ENCODE data around the gene ZNF280C.

ZNF280C gene

GRCh38 chrX:130268449-130269170, at the start of gene ZNF280C:
TSS of gene ZNF280C (minus strand) at chrX:130268899. CDS start at chrX:130260449, 8,450 bp downstream.
- no peaks in the 10 kb centered on the region for H3K9me3 Mint-ChIP-seq
- peak within 1 kb of the TSS; percentile 80 for H3K4me3 Mint-ChIP-seq
- peak within 1 kb of the TSS; percentile 73 for H3K27ac Mint-ChIP-seq
- ATAC-seq: peak; percentile 99
- no peaks in the 10 kb centered on the region for H3K27me3 Mint-ChIP-seq
- no peaks in the 10 kb centered on the region for H3K36me3 Mint-ChIP-seq
- peaks cover 9% of the 10 kb centered on the region for H3K4me1 Mint-ChIP-seq

- H3K27me3 Mint-ChIP-seq: no peaks in the 10 kb centered on the region
- no peak overlapping the region for H3K27ac Mint-ChIP-seq
- no peaks in the 10 kb centered on the region for H3K36me3 Mint-ChIP-seq
- H3K4me3 Mint-ChIP-seq: no peak overlapping the region
- H3K4me1 Mint-ChIP-seq: no peaks in the 10 kb centered on the region
- no peak for ATAC-seq
- H3K9me3 Mint-ChIP-seq: peaks cover 2% of the 10 kb centered on the region
These were observed 36.1 kb upstream of the ZNF280C start for GRCh38 chrX:130304587-130305368.

- no peak overlapping the region for H3K27ac Mint-ChIP-seq
- no peaks in the 10 kb centered on the region for H3K4me1 Mint-ChIP-seq
- no peak for ATAC-seq
- H3K4me3 Mint-ChIP-seq: no peak overlapping the region
- H3K36me3 Mint-ChIP-seq: no peaks in the 10 kb centered on the region
- H3K9me3 Mint-ChIP-seq: peaks cover 2% of the 10 kb centered on the region
- no peaks in the 10 kb centered on the region for H3K27me3 Mint-ChIP-seq
These were observed 33.3 kb upstream of the ZNF280C start for GRCh38 chrX:130301977-130302376.

GRCh38 chrX:130301405-130301804, 32.7 kb upstream of the ZNF280C start:
- H3K27ac Mint-ChIP-seq: no peak overlapping the region
- ATAC-seq: no peak
- H3K4me3 Mint-ChIP-seq: no peak overlapping the region
- no peaks in the 10 kb centered on the region for H3K36me3 Mint-ChIP-seq
- H3K4me1 Mint-ChIP-seq: no peaks in the 10 kb centered on the region
- peaks cover 2% of the 10 kb centered on the region for H3K9me3 Mint-ChIP-seq
- H3K27me3 Mint-ChIP-seq: no peaks in the 10 kb centered on the region

GRCh38 chrX:130300010-130300282, 31.2 kb upstream of the ZNF280C start:
- H3K27ac Mint-ChIP-seq: no peak overlapping the region
- H3K9me3 Mint-ChIP-seq: peaks cover 2% of the 10 kb centered on the region

GRCh38 chrX:130299279-130300009, 30.7 kb upstream of the ZNF280C start:
- ATAC-seq: no peak
- Mint-ChIP-seq H3K9me3 (peaks cover 2% of the 10 kb centered on the region), H3K4me1 (no peaks in the 10 kb centered on the region), H3K36me3 (no peaks in the 10 kb centered on the region), H3K4me3 (no peak overlapping the region), H3K27ac (no peak overlapping the region), H3K27me3 (no peaks in the 10 kb centered on the region)

More at GRCh38 chrX:130300010-130300282, 31.2 kb upstream of the ZNF280C start:
- ATAC-seq: no peak
- H3K36me3 Mint-ChIP-seq: no peaks in the 10 kb centered on the region
- H3K27me3 Mint-ChIP-seq: no peaks in the 10 kb centered on the region
- H3K4me1 Mint-ChIP-seq: no peaks in the 10 kb centered on the region
- H3K4me3 Mint-ChIP-seq: no peak overlapping the region

GRCh38 chrX:130296743-130297142, 28.0 kb upstream of the ZNF280C start:
- no peaks in the 10 kb centered on the region for H3K36me3 Mint-ChIP-seq
- H3K27ac Mint-ChIP-seq: no peak overlapping the region

GRCh38 chrX:130296297-130296678, 27.6 kb upstream of the ZNF280C start:
- H3K4me3 Mint-ChIP-seq: no peak overlapping the region
- H3K4me1 Mint-ChIP-seq: no peaks in the 10 kb centered on the region
- no peaks in the 10 kb centered on the region for H3K27me3 Mint-ChIP-seq
- no peak overlapping the region for H3K27ac Mint-ChIP-seq
- ATAC-seq: no peak
- H3K9me3 Mint-ChIP-seq: no peaks in the 10 kb centered on the region
- H3K36me3 Mint-ChIP-seq: no peaks in the 10 kb centered on the region

More at GRCh38 chrX:130296743-130297142, 28.0 kb upstream of the ZNF280C start:
- Mint-ChIP-seq H3K4me1 (no peaks in the 10 kb centered on the region), H3K27me3 (no peaks in the 10 kb centered on the region), H3K4me3 (no peak overlapping the region), H3K9me3 (peaks cover 2% of the 10 kb centered on the region)
- no peak for ATAC-seq

GRCh38 chrX:130295519-130296296, 27.0 kb upstream of the ZNF280C start:
- no peaks in the 10 kb centered on the region for H3K9me3 Mint-ChIP-seq
- H3K27me3 Mint-ChIP-seq: no peaks in the 10 kb centered on the region
- H3K4me3 Mint-ChIP-seq: no peak overlapping the region
- no peak for ATAC-seq
- H3K4me1 Mint-ChIP-seq: no peaks in the 10 kb centered on the region
- H3K27ac Mint-ChIP-seq: no peak overlapping the region
- no peaks in the 10 kb centered on the region for H3K36me3 Mint-ChIP-seq

GRCh38 chrX:130287071-130287770, 18.5 kb upstream of the ZNF280C start:
- no peak for ATAC-seq
- H3K27ac Mint-ChIP-seq: no peak overlapping the region

GRCh38 chrX:130285710-130286109, 17.0 kb upstream of the ZNF280C start:
- H3K36me3 Mint-ChIP-seq: peaks cover 2% of the 10 kb centered on the region
- peaks cover 11% of the 10 kb centered on the region for H3K27me3 Mint-ChIP-seq
- H3K27ac Mint-ChIP-seq: no peak overlapping the region
- no peaks in the 10 kb centered on the region for H3K9me3 Mint-ChIP-seq
- no peaks in the 10 kb centered on the region for H3K4me1 Mint-ChIP-seq
- no peak overlapping the region for H3K4me3 Mint-ChIP-seq
- ATAC-seq: no peak

More at GRCh38 chrX:130287071-130287770, 18.5 kb upstream of the ZNF280C start:
- H3K27me3 Mint-ChIP-seq: peaks cover 11% of the 10 kb centered on the region
- H3K4me1 Mint-ChIP-seq: no peaks in the 10 kb centered on the region
- H3K9me3 Mint-ChIP-seq: no peaks in the 10 kb centered on the region
- no peak overlapping the region for H3K4me3 Mint-ChIP-seq
- H3K36me3 Mint-ChIP-seq: no peaks in the 10 kb centered on the region

- no peaks in the 10 kb centered on the region for H3K4me1 Mint-ChIP-seq
- no peak overlapping the region for H3K4me3 Mint-ChIP-seq
- no peak for ATAC-seq
- peaks cover 6% of the 10 kb centered on the region for H3K36me3 Mint-ChIP-seq
- no peaks in the 10 kb centered on the region for H3K9me3 Mint-ChIP-seq
- no peak overlapping the region for H3K27ac Mint-ChIP-seq
- H3K27me3 Mint-ChIP-seq: peaks cover 7% of the 10 kb centered on the region
These were observed 16.4 kb upstream of the ZNF280C start for GRCh38 chrX:130285069-130285620.

GRCh38 chrX:130282151-130282550, 13.5 kb upstream of the ZNF280C start:
- peaks cover 15% of the 10 kb centered on the region for H3K27me3 Mint-ChIP-seq
- H3K27ac Mint-ChIP-seq: no peak overlapping the region
- H3K4me1 Mint-ChIP-seq: no peaks in the 10 kb centered on the region
- no peaks in the 10 kb centered on the region for H3K9me3 Mint-ChIP-seq
- peaks cover 6% of the 10 kb centered on the region for H3K36me3 Mint-ChIP-seq
- no peak for ATAC-seq
- no peak overlapping the region for H3K4me3 Mint-ChIP-seq

GRCh38 chrX:130280901-130281300, 12.2 kb upstream of the ZNF280C start:
- Mint-ChIP-seq H3K4me1 (no peaks in the 10 kb centered on the region), H3K27ac (no peak overlapping the region), H3K4me3 (no peak overlapping the region), H3K36me3 (peaks cover 6% of the 10 kb centered on the region), H3K9me3 (no peaks in the 10 kb centered on the region), H3K27me3 (peaks cover 15% of the 10 kb centered on the region)
- ATAC-seq: no peak

Measured in stimulated activated memory B cell treated with anti-CD40 and anti-IgM and Interleukin-4, amounts not matched to agents 10 μg/mL and 1 μg/mL and 100 μg/mL, for 72 hours (primary cell).